Measurements from ENCODE around the gene CHRND. TPM values are rescaled to one million over a fixed set of nuclear protein-coding genes. Genes with fewer than 3 reads are reported as not detected.

CHRND gene
- total and polyA plus RNA-seq, 12 donors: 0.07 to 0.39 (median 0.14) TPM; not detected in 7

- intact Hi-C loops (cut with DNase I): loop anchor here (2.0 to 10.0 kb wide), 2 partner anchors 74 to 616 kb away; no protein-coding TSS in a partner anchor
- Histone ChIP-seq H3K27me3 (peaks cover 36% of the 10 kb centered on the region), H3K9me3 (replicated peaks in 1 of 3) (no peaks in the 10 kb centered on the region), H3K27ac (no peak overlapping the region), H3K4me3 (no peak overlapping the region), H3K4me1 (replicated peaks in 1 of 2) (peaks cover 7 to 23% of the 10 kb centered on the region in 2 donors), H3K36me3 (replicated peaks in 1 of 2) (no peaks in the 10 kb centered on the region)
- no peak for DNase-seq
- no peak for TF ChIP-seq CTCF (IDR thresholded peaks at IDR 0.05)
- no peak for TF ChIP-seq POLR2A (IDR thresholded peaks at IDR 0.05)
- 89 to 97% (median 94%) methylated on average over 5 to 14 of the region's 14 CpGs for WGBS, 4 donors
Observed at GRCh38 chr2:232521098-232521497, 4.9 kb upstream of the CHRND start.

- 0 to 8% (median 6%) methylated on average over 12 to 66 of the region's 66 CpGs; no CpG with 5 or more reads in 1 of the 4 donors for WGBS, 4 donors
- no peak overlapping the region for H3K27ac ChIP-seq
- peaks cover 36% of the 10 kb centered on the region for H3K27me3 ChIP-seq
- H3K36me3 ChIP-seq (replicated peaks in 1 of 2): no peaks in the 10 kb centered on the region
- peak overlapping the region in 1 of 4 donors; percentile 29 for H3K4me3 ChIP-seq
- H3K9me3 ChIP-seq (replicated peaks in 1 of 3): no peaks in the 10 kb centered on the region
- peak in 4 of 7 donors; percentile 41 to 66 (median 61) for DNase-seq
- peaks cover 7 to 23% of the 10 kb centered on the region in 2 donors for H3K4me1 ChIP-seq (replicated peaks in 1 of 2)
- intact Hi-C loops (cut with DNase I): loop anchor here (2.0 to 10.0 kb wide), 3 partner anchors 75 to 617 kb away; no protein-coding TSS in a partner anchor
- TF ChIP-seq POLR2A (IDR thresholded peaks at IDR 0.05): no peak
- peak; percentile 30 to 95 (median 70) for TF ChIP-seq CTCF (IDR thresholded peaks at IDR 0.05)
Observed at GRCh38 chr2:232521959-232522622, 3.9 kb upstream of the CHRND start.

- no peak for TF ChIP-seq CTCF (IDR thresholded peaks at IDR 0.05)
- TF ChIP-seq POLR2A (IDR thresholded peaks at IDR 0.05): no peak
- intact Hi-C loops (cut with DNase I): loop anchor here in 1 of 2 donors (2.0 to 10.0 kb wide), 2 partner anchors 78 to 618 kb away; no protein-coding TSS in a partner anchor
Observed at GRCh38 chr2:232522623-232523401, 3.1 kb upstream of the CHRND start.

GRCh38 chr2:232523402-232523681 is 2.6 kb upstream of the CHRND start:
- DNase-seq: no peak
- Histone ChIP-seq H3K9me3 (replicated peaks in 1 of 3) (no peaks in the 10 kb centered on the region), H3K27ac (no peak overlapping the region), H3K4me1 (replicated peaks in 1 of 2) (peaks cover 7 to 23% of the 10 kb centered on the region in 2 donors), H3K27me3 (peaks cover 36% of the 10 kb centered on the region), H3K36me3 (replicated peaks in 1 of 2) (no peaks in the 10 kb centered on the region), H3K4me3 (peak overlapping the region in 1 of 4 donors; percentile 40)
- TF ChIP-seq POLR2A (IDR thresholded peaks at IDR 0.05): no peak
- TF ChIP-seq CTCF (IDR thresholded peaks at IDR 0.05): no peak
- intact Hi-C loops (cut with DNase I): loop anchor here in 1 of 2 donors (2.0 to 10.0 kb wide), 2 partner anchors 79 to 619 kb away; no protein-coding TSS in a partner anchor
- WGBS, 4 donors: 12 to 26% (median 12%) methylated on average over 4 to 16 of the region's 16 CpGs; no CpG with 5 or more reads in 1 of the 4 donors

More at GRCh38 chr2:232522623-232523401, 3.1 kb upstream of the CHRND start:
- Histone ChIP-seq H3K4me1 (replicated peaks in 1 of 2) (peaks cover 7 to 23% of the 10 kb centered on the region in 2 donors), H3K9me3 (replicated peaks in 1 of 3) (no peaks in the 10 kb centered on the region), H3K27ac (no peak overlapping the region), H3K27me3 (peaks cover 36% of the 10 kb centered on the region), H3K36me3 (replicated peaks in 1 of 2) (no peaks in the 10 kb centered on the region), H3K4me3 (peak overlapping the region in 1 of 4 donors; percentile 29)
- no peak for DNase-seq
- 3 to 20% (median 12%) methylated on average over 6 to 46 of the region's 46 CpGs for WGBS, 4 donors
